ENCODE results near the gene SLC37A4. TPM values are rescaled to one million over a fixed set of nuclear protein-coding genes. Genes with fewer than 3 reads are reported as not detected.

SLC37A4 gene
- 8.9 and 11.9 TPM in 2 replicates for total RNA-seq

DNA sequence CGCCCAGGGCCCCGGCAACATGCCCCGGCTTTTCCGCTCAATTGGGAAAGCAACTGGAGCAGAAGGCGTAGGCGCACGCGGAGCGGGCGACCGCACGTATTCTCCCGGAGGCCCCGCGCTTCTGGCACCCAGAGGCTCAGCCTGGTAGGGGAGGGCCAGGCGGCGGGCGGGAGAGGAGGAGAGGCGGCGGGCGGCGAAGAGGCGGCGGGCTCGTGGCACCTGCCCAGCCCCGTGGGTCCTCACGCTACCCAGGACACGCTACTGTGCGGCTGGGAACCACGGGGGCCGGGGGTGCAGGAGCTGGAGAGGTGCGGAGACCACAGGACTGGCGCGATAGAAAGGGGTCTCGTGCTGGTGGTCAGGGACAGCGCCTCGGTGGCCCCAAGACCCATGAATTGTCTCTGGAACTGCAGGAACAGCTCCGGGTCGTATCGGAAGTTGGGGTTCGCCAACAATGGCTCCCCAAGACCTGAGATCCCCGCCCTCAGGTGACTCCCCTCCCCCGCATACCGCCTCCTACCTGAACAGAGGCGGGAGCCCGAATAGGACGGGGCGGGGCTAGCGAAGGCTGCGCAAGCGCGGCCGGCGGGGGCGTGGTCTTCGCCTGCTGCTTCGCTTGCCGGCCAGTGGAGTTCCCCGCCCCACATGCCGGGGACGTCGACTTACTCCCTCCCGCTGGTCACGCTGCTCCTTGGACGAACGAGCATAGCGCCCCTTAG lies at the start of gene SLC37A4:
Gene SLC37A4 (minus strand): TSS at position 549 of the 719 bp plus-strand sequence.

DNA sequence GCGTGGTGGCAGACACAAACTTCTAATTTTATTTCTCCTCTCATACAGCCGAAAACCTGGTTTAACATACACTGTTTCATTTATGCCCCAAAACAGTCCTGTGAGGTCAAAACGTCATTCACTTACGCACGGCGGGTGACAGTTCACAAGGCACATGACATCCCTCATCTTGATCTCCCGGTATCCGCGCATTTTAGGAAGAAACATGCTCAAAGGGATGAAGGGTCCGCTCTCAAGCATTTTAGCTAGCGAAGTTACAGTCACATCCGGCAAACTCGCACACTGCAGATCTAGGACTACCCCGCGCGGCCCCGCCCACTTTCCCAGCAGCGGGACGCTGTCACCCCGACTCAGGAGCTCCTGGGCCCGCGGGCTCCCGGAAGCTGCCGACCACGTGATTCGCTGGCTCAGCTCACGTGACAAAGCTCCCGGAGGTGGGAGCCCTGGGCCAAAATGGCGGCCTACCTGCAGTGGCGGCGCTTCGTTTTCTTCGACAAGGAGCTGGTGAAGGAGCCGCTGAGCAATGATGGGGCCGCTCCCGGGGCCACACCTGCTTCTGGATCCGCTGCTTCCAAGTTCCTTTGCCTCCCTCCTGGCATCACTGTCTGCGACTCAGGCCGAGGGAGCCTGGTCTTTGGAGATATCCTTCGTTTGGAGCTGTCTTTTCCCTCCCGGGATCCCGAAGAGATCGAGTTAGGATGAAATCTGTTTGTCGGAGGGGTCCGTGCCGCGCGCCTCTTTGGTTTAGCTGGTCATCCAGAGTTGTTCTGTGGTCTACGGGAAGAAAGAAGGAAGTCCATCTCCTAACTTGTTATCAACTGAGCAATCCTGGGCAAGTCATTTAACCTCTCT lies 36.9 kb upstream of the SLC37A4 start, which contains the start of gene VPS11:
Gene VPS11 (plus strand): TSS at position 448 of the 852 bp plus-strand sequence. CDS start 6 bp downstream, at position 454.

DNA sequence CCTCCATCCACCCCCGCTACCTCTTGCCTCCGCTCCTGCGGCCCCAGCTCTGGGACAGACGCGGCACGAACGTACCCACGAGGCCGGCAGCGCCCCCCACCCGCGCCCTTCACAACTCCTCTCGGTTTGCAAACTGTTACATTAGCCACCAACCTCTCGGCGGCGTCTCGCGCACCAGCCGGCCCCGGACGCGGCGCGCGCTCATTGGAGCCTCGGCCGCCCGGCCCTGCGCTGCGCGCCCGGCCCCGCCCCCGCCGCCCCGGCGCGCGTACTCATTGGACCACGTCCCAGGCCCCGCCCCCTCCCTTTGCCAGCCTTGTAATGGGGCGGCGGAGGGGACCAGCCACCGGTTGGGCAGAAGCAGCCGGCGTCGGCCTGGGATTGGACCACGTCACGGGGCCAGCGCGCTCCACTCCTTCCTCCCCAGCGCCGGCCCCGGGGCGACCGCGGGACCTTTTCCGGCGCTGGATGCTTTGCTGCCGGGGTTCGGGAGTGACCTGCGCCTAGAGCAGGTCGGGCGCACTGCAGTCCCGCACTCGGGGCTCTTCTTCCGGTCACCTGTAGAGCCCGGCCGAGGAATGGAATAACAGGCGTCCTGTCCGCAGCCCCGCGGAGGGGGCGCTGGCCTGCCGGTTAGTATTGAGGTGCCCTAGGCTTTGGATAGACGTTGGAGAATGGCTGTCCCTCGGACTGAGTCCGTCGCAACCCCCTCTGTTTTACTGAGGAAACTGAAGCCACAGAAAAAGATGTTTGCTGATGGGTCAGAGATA lies 26.5 kb upstream of the SLC37A4 start, which contains the start of gene HYOU1:
Gene HYOU1 (minus strand): TSS at position 206 of the 770 bp plus-strand sequence. CDS start 1,045 bp downstream, outside the sequence.

DNA sequence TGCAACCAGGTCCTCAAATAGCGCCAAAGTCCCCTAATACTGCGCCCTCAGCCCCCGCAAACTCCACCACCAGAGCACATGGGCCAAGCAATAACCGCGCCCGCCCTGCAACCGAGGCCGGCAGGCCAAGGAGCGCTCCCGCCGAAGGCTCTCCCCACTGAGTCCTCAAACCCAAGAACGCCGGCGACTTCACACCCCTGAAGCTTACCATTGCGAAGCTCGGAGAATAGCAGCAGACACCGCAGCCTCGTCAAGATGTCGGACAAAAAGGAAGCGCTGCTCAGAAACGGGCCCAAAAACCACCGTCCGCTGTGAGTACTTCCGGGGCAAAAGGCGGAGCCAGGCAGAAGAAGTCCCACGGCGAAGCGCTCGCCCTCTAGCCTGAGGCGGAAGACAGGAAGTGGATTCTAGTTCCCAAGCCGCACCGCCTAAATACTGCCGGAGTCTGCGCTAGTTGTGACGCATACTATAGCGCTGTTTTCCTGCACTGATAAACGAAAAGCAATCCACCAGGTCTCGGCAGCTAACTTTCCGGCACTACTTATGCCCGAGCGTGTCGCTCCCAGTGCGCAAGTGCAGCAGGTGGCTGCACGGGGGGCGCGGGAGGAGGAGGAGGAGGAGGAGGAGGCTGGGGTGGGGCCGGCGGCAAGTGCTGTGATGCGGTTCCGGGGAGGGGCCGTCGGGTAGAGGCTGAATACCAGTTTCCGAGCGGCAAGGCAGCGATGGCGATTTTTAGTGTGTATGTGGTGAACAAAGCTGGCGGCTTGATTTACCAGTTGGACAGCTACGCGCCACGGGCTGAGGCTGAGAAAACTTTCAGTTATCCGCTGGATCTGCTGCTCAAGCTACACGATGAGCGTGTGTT lies 12.4 kb downstream of the SLC37A4 start, which contains the start of the genes RPS25 and TRAPPC4:
Gene RPS25 (minus strand): TSS at position 270 of the 865 bp plus-strand sequence. CDS start 59 bp downstream, at position 211.
Gene TRAPPC4 (plus strand): TSS at position 693 of the 865 bp plus-strand sequence. CDS start 30 bp downstream, at position 723.

DNA sequence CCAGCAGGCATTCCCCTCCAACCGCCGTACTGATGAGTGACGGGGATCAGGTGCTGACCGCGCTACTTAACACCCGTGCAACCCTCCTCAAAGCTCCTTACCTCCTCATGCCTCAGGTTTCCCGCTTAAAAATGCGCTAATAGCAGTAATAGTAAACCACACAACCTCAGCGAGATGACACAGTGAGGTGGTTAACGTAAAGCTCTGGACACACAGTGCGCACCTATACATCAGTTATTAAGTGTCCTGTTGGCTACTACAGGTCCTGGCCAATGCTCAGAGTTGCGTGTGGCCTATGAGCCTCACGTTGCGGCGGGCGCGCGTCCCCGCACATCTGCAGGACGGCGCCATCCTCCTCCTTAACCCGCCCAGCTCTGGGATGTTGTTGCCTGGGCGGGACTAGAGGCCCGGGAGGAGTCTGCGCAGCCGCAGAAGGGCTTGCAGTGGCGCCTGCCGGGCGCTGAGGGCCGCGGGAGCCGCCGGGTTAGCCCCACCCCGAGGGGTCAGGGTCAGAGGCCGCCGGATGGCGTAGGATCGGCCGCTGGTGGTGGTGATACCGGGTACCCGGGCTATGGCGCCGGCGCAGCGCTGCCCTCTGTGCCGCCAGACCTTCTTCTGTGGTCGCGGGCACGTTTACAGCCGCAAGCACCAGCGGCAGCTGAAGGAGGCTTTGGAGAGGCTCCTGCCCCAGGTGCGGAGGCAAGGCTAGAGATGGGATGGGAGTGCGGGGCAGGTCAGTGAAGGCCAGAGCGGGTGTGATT lies 32.9 kb downstream of the SLC37A4 start, which contains the start of gene CENATAC:
Gene CENATAC (plus strand): TSS at position 512 of the 761 bp plus-strand sequence. CDS start 60 bp downstream, at position 572.

Other genes with a start within 250 kb of the SLC37A4 start
- 41.1 and 51.7 TPM in 2 replicates for gene DDX6, start 239.7 kb downstream of the SLC37A4 start, total RNA-seq
- not detected in 2 replicates for gene CXCR5, start 147.0 kb downstream of the SLC37A4 start, total RNA-seq
- gene BCL9L, start 105.0 kb downstream of the SLC37A4 start, total RNA-seq: 38.5 and 40.0 TPM in 2 replicates
- not detected in 2 replicates for gene UPK2, start 74.6 kb downstream of the SLC37A4 start, total RNA-seq
- not detected in 2 replicates for gene FOXR1, start 59.1 kb downstream of the SLC37A4 start, total RNA-seq
- 3.5 and 10.0 TPM in 2 replicates for gene CENATAC, start 32.7 kb downstream of the SLC37A4 start, total RNA-seq
- gene RPS25, start 12.5 kb downstream of the SLC37A4 start, total RNA-seq: 2,232 and 3,190 TPM in 2 replicates
- 48.9 and 68.3 TPM in 2 replicates for gene TRAPPC4, start 12.1 kb downstream of the SLC37A4 start, total RNA-seq
- gene HYOU1, start 26.3 kb upstream of the SLC37A4 start, total RNA-seq: 42.8 and 72.7 TPM in 2 replicates
- gene VPS11, start 36.9 kb upstream of the SLC37A4 start, total RNA-seq: 14.4 and 18.2 TPM in 2 replicates
- gene HMBS, start 54.0 kb upstream of the SLC37A4 start, total RNA-seq: 19.7 and 27.9 TPM in 2 replicates
- 21.8 and 23.6 TPM in 2 replicates for gene DPAGT1, start 71.0 kb upstream of the SLC37A4 start, total RNA-seq
- gene C2CD2L, start 76.5 kb upstream of the SLC37A4 start, total RNA-seq: 4.3 and 5.8 TPM in 2 replicates
- gene HINFP, start 90.7 kb upstream of the SLC37A4 start, total RNA-seq: 9.2 and 9.8 TPM in 2 replicates
- gene ABCG4, start 118.2 kb upstream of the SLC37A4 start, total RNA-seq: not detected in 2 replicates
- 8.6 and 11.1 TPM in 2 replicates for gene NLRX1, start 137.8 kb upstream of the SLC37A4 start, total RNA-seq
- not detected in 2 replicates for gene NHERF4, start 154.6 kb upstream of the SLC37A4 start, total RNA-seq
- gene CBL, start 175.5 kb upstream of the SLC37A4 start, total RNA-seq: 7.0 and 22.9 TPM in 2 replicates

Measured in pericardium fibroblast (primary cell).